ENCODE data around the gene CDC34.

The CDC34 gene

GRCh38 chr19:533364-534058 lies 2.0 kb downstream of the CDC34 start:
- no peak for TF ChIP-seq CTCF (conservative IDR thresholded peaks at IDR 0.05; ENCODE audit: low read depth, low read length)
- DNase-seq (ENCODE audit: low read depth): no peak
- peak overlapping the region; percentile 86 for H3K4me3 ChIP-seq (ENCODE audit: low read depth, low read length)

DNA sequence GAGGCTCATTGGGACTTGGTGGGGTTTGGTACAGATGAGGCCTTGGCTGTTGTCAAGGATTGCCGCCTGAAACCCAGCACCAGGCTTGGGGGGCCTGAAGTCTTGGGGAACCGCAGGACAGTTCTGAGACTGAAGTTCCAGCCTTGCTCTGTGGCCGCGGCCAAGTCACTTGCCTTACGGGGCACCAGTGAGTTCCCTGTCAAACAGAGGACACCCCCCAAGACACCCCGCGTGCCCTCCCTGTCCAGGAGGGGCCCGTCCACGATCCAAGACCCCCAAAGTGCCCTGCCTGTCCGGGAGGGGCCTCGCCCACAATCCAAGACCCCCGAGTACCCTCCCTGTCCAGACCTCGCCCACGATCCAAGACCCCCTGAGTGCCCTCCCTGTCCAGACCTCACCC lies 2.5 kb downstream of the CDC34 start:
- DNase-seq (ENCODE audit: low read depth): no peak
- TF ChIP-seq CTCF (conservative IDR thresholded peaks at IDR 0.05; ENCODE audit: low read depth, low read length): peak; percentile 12
- H3K4me3 ChIP-seq (ENCODE audit: low read depth, low read length): no peak overlapping the region

GRCh38 chr19:535017-535835 lies 3.7 kb downstream of the CDC34 start:
- no peak for TF ChIP-seq CTCF (conservative IDR thresholded peaks at IDR 0.05; ENCODE audit: low read depth, low read length)
- H3K4me3 ChIP-seq (ENCODE audit: low read depth, low read length): no peak overlapping the region
- DNase-seq (ENCODE audit: low read depth): no peak

GRCh38 chr19:536031-536880 lies 4.7 kb downstream of the CDC34 start:
- no peak overlapping the region for H3K4me3 ChIP-seq (ENCODE audit: low read depth, low read length)
- TF ChIP-seq CTCF (conservative IDR thresholded peaks at IDR 0.05; ENCODE audit: low read depth, low read length): no peak
- DNase-seq (ENCODE audit: low read depth): no peak

DNA sequence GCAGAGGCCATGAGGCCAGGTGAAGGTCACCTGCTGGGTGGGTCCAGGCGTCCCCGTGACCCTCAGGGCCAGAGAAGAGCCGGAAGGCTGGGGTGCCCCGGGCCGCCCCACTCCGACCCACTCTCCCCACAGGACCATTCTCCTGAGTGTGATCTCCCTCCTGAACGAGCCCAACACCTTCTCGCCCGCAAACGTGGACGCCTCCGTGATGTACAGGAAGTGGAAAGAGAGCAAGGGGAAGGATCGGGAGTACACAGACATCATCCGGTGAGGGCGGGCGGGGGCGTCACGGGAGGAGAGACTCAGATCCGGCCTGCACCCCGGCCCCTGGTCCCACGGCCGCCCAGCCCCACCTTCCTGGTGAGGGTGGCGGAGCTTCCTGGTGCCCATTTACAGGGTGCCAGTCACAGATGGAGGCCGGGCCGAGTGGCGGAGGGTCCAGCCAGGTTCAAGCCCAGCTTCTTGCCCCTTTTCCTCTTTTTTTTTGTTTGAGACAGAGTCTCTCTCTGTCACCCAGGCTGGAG lies 5.4 kb downstream of the CDC34 start:
- TF ChIP-seq CTCF (conservative IDR thresholded peaks at IDR 0.05; ENCODE audit: low read depth, low read length): no peak
- no peak overlapping the region for H3K4me3 ChIP-seq (ENCODE audit: low read depth, low read length)
- no peak for DNase-seq (ENCODE audit: low read depth)

- no peak overlapping the region for H3K4me3 ChIP-seq (ENCODE audit: low read depth, low read length)
- no peak for DNase-seq (ENCODE audit: low read depth)
- TF ChIP-seq CTCF (conservative IDR thresholded peaks at IDR 0.05; ENCODE audit: low read depth, low read length): no peak
Observed at GRCh38 chr19:538641-539428, 7.3 kb downstream of the CDC34 start.
